Esophagus muscularis mucosa (tissue), 3 donors: ENCODE results near the gene APOL6.

Source experiments
- POLR2A ChIP-seq: fragments of 450-650 bp; IDR thresholded peaks from one replicate; pipeline ENCODE4 v1.6.1; 2017; ENCODE audit warnings: antibody characterized with exemption, moderate library complexity, mild to moderate bottlenecking, low read depth
- POLR2AphosphoS5 ChIP-seq, 2 donors: sonication (generic); formaldehyde crosslinking; IDR thresholded peaks; one replicate each; pipeline ENCODE4 v1.6.1; 2017; ENCODE audit warnings: antibody characterized with exemption in 2 of 2
- TF ChIP-seq, protein P1 (sequence below), 3 experiments: fragments of 200-600 bp in 2 of 3; fragments of 450-650 bp in 1 of 3; sonication (generic) in 2 of 3; IDR thresholded peaks; one replicate each; pipeline ENCODE4 v1.5.1; 2017 to 2019; ENCODE audit warnings: antibody characterized with exemption in 3 of 3, mild to moderate bottlenecking in 2 of 3, moderate library complexity in 1 of 3

DNA sequence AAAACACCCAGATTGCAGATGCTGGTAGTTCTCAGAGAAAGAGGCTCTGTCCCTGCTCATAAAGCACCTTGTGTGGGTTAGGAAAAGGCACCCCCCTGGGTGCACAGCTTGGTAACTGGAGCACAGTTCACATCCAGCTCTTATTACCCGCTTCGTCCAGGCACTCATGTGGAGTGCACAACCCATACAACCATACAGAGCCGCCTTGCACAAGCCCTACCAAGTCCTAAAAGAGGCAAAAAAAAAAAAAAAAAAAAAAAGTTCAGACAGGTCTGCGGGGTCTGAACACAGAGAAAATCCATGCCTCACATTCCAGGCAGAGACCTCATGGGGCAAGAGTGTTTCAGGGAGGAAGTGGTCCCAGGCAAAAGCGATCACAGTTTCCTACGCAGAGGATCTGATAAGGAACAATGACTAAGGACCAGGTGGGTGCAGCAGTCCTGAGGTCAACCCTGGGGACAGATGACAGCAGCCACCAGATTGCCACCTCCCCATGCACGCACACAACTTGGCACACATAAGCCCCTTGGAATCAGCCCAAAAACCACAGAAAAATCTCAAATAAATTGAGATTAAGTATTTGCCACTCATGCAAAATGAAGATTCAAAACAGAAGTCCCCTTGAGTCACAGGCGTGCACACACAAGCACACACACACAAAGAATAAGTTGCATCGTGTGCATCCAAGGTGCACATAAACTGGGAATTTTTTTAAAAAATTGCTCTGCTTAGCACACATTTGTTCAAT lies 43.5 kb upstream of the APOL6 start:
- TF ChIP-seq, protein P1, sequence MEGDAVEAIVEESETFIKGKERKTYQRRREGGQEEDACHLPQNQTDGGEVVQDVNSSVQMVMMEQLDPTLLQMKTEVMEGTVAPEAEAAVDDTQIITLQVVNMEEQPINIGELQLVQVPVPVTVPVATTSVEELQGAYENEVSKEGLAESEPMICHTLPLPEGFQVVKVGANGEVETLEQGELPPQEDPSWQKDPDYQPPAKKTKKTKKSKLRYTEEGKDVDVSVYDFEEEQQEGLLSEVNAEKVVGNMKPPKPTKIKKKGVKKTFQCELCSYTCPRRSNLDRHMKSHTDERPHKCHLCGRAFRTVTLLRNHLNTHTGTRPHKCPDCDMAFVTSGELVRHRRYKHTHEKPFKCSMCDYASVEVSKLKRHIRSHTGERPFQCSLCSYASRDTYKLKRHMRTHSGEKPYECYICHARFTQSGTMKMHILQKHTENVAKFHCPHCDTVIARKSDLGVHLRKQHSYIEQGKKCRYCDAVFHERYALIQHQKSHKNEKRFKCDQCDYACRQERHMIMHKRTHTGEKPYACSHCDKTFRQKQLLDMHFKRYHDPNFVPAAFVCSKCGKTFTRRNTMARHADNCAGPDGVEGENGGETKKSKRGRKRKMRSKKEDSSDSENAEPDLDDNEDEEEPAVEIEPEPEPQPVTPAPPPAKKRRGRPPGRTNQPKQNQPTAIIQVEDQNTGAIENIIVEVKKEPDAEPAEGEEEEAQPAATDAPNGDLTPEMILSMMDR (IDR thresholded peaks at IDR 0.05): no peak
- TF ChIP-seq POLR2A (no peak), POLR2AphosphoS5 (IDR thresholded peaks at IDR 0.05) (no peak)
